Keratinocyte (primary cell): ENCODE results near the gene B3GNT4.

ENCODE experiments used
- CTCF ChIP-seq, 3 experiments: IDR thresholded peaks in 1 of 3; conservative IDR thresholded peaks in 1 of 3; optimal IDR thresholded peaks in 1 of 3; 2 replicates in 2 of 3; 3 replicates in 1 of 3; pipeline versions ENCODE3 to v1.5.1; 2011; ENCODE audit warnings: low read length in 3 of 3, mild to moderate bottlenecking in 3 of 3, moderate library complexity in 2 of 3, control low read depth in 1 of 3, inconsistent platforms in 1 of 3; ENCODE audit not compliant: insufficient read depth in 2 of 3; ENCODE audit errors: extremely low read depth in 1 of 3
- EZH2 ChIP-seq: IDR thresholded peaks from one replicate; pipeline ENCODE4 v1.6.1; 2012; ENCODE audit warnings: inconsistent platforms, mild to moderate bottlenecking, low read length, moderate library complexity

- TF ChIP-seq CTCF (optimal IDR thresholded peaks at IDR 0.05 in 1 of 3, IDR thresholded peaks at IDR 0.05 in 1 of 3, conservative IDR thresholded peaks at IDR 0.05 in 1 of 3; ENCODE audit: extremely low read depth in 1 of 3, insufficient read depth in 2 of 3, low read length in 3 of 3): no peak
- TF ChIP-seq EZH2: no peak
These were observed 41.8 kb upstream of the B3GNT4 start for GRCh38 chr12:122161682-122162081.
